ENCODE data around the gene MALT1. TPM values are rescaled to one million over a fixed set of nuclear protein-coding genes. Genes with fewer than 3 reads are reported as not detected.

Gene MALT1
- total RNA-seq, 1 donor from 2014 or later = 29.7 TPM

DNA sequence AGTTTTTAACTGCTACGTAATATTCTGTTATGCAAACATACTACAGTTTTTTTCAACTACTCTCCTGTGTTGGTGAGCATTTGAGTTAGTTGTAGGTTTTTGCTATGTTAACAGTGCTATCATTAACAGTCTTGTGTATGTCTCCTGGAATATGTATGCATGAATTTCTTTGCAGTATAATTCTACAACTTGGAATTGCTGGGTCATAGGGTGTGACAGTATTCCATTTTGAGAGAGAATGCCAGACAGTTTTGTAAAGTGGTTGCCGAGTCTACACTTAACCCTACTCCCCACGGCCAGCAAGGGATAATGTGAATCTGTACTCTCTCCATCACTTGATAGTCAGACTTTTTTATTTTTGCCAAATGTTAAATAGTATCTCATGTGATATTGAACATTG is 67.1 kb downstream of the MALT1 start:
- peaks cover 27% of the 10 kb centered on the region for H3K36me3 Mint-ChIP-seq
- no peak for DNase-seq (ENCODE audit: extremely low spot score, unreplicated experiment)
- no peaks in the 10 kb centered on the region for H3K27me3 Mint-ChIP-seq
- no peaks in the 10 kb centered on the region for H3K9me3 Mint-ChIP-seq
- TF ChIP-seq, protein P1, sequence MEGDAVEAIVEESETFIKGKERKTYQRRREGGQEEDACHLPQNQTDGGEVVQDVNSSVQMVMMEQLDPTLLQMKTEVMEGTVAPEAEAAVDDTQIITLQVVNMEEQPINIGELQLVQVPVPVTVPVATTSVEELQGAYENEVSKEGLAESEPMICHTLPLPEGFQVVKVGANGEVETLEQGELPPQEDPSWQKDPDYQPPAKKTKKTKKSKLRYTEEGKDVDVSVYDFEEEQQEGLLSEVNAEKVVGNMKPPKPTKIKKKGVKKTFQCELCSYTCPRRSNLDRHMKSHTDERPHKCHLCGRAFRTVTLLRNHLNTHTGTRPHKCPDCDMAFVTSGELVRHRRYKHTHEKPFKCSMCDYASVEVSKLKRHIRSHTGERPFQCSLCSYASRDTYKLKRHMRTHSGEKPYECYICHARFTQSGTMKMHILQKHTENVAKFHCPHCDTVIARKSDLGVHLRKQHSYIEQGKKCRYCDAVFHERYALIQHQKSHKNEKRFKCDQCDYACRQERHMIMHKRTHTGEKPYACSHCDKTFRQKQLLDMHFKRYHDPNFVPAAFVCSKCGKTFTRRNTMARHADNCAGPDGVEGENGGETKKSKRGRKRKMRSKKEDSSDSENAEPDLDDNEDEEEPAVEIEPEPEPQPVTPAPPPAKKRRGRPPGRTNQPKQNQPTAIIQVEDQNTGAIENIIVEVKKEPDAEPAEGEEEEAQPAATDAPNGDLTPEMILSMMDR (conservative IDR thresholded peaks at IDR 0.05) = no peak
- H3K27ac Mint-ChIP-seq = no peak overlapping the region
- no peaks in the 10 kb centered on the region for H3K4me1 Mint-ChIP-seq (ENCODE audit: unreplicated experiment)
- H3K4me3 Mint-ChIP-seq = no peak overlapping the region

DNA sequence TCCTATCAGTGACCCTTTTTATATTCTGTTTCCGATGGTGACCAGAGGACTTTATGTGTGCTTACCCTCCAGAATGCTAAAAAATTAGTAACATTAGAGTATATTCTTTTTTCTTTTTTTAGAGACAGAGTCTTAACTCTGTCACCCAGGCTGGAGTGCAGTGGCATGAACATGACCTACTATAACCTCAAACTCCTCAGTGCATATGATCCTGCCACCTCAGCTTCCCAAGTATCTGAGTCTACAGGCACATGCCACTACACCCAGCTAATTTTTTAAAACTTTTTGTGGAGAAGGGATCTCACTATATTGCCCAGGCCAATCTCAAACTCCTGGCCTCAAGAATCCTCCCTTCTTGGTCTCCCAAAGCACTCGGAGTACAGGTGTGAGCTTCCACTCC is 74.6 kb downstream of the MALT1 start:
- Mint-ChIP-seq H3K36me3 (peaks cover 48% of the 10 kb centered on the region), H3K4me3 (no peak overlapping the region), H3K4me1 (ENCODE audit: unreplicated experiment) (no peaks in the 10 kb centered on the region), H3K9me3 (peaks cover 4% of the 10 kb centered on the region), H3K27ac (no peak overlapping the region), H3K27me3 (no peaks in the 10 kb centered on the region)
- DNase-seq (ENCODE audit: extremely low spot score, unreplicated experiment) = no peak
- TF ChIP-seq, protein P1 (conservative IDR thresholded peaks at IDR 0.05) = no peak

DNA sequence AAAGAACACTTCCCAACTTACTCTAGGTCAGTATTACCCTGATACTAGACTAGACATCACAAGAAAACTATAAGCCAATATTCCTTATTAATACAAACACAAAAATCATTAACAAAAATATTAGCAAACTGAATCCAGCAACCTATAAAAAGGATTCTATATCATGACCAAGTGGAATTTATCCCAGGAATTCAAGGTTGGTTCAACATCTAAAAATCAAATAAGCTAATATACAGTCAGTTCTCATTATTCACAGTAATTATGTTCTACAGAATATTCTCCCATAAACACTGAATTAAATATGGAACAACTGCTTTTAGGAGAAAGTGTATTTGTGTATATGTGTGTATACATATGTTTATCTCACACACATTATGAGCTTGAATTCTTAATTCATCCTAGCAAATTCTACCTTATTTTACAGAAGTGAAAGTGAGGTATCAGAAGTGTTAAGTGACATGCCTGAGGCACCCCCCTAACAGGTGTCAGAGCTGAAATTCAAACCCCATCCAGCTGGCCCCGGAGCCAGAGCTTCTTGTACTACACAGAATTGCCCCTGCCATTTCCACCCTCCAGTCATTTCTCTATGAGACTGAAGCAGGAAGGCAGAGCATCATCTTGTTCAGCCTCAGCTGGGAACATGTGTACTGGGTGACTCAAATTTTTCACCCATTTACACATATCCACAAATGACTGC is 77.8 kb downstream of the MALT1 start:
- Mint-ChIP-seq H3K36me3 (peaks cover 48% of the 10 kb centered on the region), H3K4me3 (no peak overlapping the region), H3K27me3 (no peaks in the 10 kb centered on the region), H3K4me1 (ENCODE audit: unreplicated experiment) (no peaks in the 10 kb centered on the region), H3K9me3 (peaks cover 4% of the 10 kb centered on the region), H3K27ac (no peak overlapping the region)
- no peak for DNase-seq (ENCODE audit: extremely low spot score, unreplicated experiment)
- TF ChIP-seq, protein P1 (conservative IDR thresholded peaks at IDR 0.05) = no peak

DNA sequence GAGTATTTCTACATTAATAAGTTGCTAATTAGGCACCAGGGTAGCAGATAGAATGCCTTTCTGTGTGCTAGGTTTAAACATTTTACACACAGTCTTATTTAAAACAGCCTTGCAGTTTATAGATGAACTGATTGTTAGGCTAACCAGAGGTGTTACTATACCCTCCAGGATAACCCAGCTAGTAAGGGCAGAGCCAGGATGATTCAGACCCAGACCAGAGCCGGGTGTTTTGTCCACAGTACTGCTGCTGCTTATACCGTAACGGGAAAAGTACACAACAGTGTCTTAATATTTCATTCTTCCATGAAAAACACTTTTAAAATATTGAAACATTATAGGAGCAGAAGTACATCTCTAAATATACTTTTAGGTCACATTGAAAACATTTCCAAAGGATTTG is 82.7 kb downstream of the MALT1 start:
- Mint-ChIP-seq H3K4me1 (ENCODE audit: unreplicated experiment) (no peaks in the 10 kb centered on the region), H3K4me3 (no peak overlapping the region), H3K36me3 (peaks cover 18% of the 10 kb centered on the region), H3K27ac (no peak overlapping the region), H3K9me3 (no peaks in the 10 kb centered on the region), H3K27me3 (peaks cover 5% of the 10 kb centered on the region)
- DNase-seq (ENCODE audit: extremely low spot score, unreplicated experiment) = no peak
- TF ChIP-seq, protein P1 (conservative IDR thresholded peaks at IDR 0.05) = no peak

DNA sequence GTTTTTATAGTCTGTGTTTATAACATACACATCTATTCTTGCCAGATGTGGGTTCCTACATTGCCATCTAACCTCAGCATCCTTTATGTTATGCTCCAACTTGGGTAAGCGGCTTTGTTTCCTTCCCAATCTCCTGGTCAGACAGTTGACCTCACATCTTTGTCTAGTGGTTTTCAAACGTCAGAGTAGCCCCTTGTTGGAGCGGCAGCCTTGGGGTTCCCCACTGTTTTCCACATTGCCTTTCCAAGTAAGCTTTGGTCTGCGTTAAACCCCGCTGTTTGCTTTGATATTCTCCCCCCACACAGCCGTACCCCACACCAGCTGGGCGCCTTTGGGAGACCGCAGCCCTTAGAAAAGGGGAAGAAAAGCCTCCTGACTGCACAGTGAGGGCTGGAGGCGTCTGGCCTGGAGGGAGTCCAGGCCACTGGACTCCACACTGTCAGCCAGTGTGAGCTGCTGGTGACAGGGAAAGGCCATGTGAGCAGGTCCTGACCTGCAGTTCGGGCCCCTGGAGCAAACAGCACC is 83.3 kb downstream of the MALT1 start:
- no peak overlapping the region for H3K27ac Mint-ChIP-seq
- TF ChIP-seq, protein P1 (conservative IDR thresholded peaks at IDR 0.05) = no peak
- H3K27me3 Mint-ChIP-seq = peaks cover 6% of the 10 kb centered on the region
- H3K9me3 Mint-ChIP-seq = no peaks in the 10 kb centered on the region
- no peak overlapping the region for H3K4me3 Mint-ChIP-seq
- no peak for DNase-seq (ENCODE audit: extremely low spot score, unreplicated experiment)
- no peaks in the 10 kb centered on the region for H3K4me1 Mint-ChIP-seq (ENCODE audit: unreplicated experiment)
- peaks cover 11% of the 10 kb centered on the region for H3K36me3 Mint-ChIP-seq

All from type B pancreatic cell (in vitro differentiated cells).